ENCODE data around the gene MTX3.

Gene MTX3

GRCh38 chr5:79931866-79932265 lies 59.2 kb downstream of the MTX3 start:
- TF ChIP-seq YY1 (IDR thresholded peaks at IDR 0.05; ENCODE audit: low read depth) (no peak), RAD21 (IDR thresholded peaks at IDR 0.05; ENCODE audit: low read depth) (no peak), CEBPB (IDR thresholded peaks at IDR 0.05) (no peak), NFIC (IDR thresholded peaks at IDR 0.05) (no peak), TEAD4 (IDR thresholded peaks at IDR 0.05) (no peak), FOXM1 (IDR thresholded peaks at IDR 0.05; ENCODE audit: borderline replicate concordance, low read depth) (no peak), ZBTB7A (IDR thresholded peaks at IDR 0.05; ENCODE audit: low read depth) (no peak), USF1 (IDR thresholded peaks at IDR 0.05) (no peak), EGR1 (IDR thresholded peaks at IDR 0.05) (no peak)
- TF ChIP-seq, protein P1, sequence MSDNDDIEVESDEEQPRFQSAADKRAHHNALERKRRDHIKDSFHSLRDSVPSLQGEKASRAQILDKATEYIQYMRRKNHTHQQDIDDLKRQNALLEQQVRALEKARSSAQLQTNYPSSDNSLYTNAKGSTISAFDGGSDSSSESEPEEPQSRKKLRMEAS (IDR thresholded peaks at IDR 0.05) = no peak

DNA sequence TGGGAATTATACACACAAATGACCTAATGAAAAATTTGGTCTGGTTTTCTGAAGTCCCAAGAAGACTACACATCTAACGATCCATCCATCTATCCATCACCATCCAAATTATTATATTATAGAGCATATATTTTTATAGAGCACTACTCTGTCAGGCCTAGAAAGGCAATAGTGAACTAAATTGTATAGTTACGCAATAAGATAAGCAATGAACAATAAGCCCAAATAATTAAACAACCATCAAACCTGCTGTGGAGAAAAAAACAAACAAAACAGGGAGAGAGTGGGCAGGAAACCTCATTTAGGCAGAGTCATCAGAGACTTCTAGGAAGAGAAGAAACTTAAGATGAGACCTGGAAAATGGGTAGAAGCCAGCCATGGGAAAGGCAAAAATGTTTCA lies 59.7 kb downstream of the MTX3 start:
- TF ChIP-seq NFIC (IDR thresholded peaks at IDR 0.05) = no peak
- TF ChIP-seq, protein P2, sequence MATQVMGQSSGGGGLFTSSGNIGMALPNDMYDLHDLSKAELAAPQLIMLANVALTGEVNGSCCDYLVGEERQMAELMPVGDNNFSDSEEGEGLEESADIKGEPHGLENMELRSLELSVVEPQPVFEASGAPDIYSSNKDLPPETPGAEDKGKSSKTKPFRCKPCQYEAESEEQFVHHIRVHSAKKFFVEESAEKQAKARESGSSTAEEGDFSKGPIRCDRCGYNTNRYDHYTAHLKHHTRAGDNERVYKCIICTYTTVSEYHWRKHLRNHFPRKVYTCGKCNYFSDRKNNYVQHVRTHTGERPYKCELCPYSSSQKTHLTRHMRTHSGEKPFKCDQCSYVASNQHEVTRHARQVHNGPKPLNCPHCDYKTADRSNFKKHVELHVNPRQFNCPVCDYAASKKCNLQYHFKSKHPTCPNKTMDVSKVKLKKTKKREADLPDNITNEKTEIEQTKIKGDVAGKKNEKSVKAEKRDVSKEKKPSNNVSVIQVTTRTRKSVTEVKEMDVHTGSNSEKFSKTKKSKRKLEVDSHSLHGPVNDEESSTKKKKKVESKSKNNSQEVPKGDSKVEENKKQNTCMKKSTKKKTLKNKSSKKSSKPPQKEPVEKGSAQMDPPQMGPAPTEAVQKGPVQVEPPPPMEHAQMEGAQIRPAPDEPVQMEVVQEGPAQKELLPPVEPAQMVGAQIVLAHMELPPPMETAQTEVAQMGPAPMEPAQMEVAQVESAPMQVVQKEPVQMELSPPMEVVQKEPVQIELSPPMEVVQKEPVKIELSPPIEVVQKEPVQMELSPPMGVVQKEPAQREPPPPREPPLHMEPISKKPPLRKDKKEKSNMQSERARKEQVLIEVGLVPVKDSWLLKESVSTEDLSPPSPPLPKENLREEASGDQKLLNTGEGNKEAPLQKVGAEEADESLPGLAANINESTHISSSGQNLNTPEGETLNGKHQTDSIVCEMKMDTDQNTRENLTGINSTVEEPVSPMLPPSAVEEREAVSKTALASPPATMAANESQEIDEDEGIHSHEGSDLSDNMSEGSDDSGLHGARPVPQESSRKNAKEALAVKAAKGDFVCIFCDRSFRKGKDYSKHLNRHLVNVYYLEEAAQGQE (IDR thresholded peaks at IDR 0.05; ENCODE audit: low read depth) = no peak
- TF ChIP-seq CREB1 (IDR thresholded peaks at IDR 0.05; ENCODE audit: low read depth) = no peak
- TF ChIP-seq RAD21 (IDR thresholded peaks at IDR 0.05; ENCODE audit: low read depth) = no peak
- TF ChIP-seq YY1 (IDR thresholded peaks at IDR 0.05; ENCODE audit: low read depth) = no peak
- no peak for TF ChIP-seq USF1 (IDR thresholded peaks at IDR 0.05)

- no peak for TF ChIP-seq ZBTB7A (IDR thresholded peaks at IDR 0.05; ENCODE audit: low read depth)
- TF ChIP-seq CEBPB (IDR thresholded peaks at IDR 0.05) = no peak
- no peak for TF ChIP-seq TAF1 (IDR thresholded peaks at IDR 0.05; ENCODE audit: low read depth)
- no peak for TF ChIP-seq FOXM1 (IDR thresholded peaks at IDR 0.05; ENCODE audit: borderline replicate concordance, low read depth)
- TF ChIP-seq YY1 (IDR thresholded peaks at IDR 0.05; ENCODE audit: low read depth) = no peak
- TF ChIP-seq CREB1 (IDR thresholded peaks at IDR 0.05; ENCODE audit: low read depth) = no peak
- TF ChIP-seq USF1 (IDR thresholded peaks at IDR 0.05) = no peak
- TF ChIP-seq TEAD4 (IDR thresholded peaks at IDR 0.05) = no peak
- no peak for TF ChIP-seq TCF12 (IDR thresholded peaks at IDR 0.05; ENCODE audit: low read depth)
- no peak for TF ChIP-seq NFIC (IDR thresholded peaks at IDR 0.05)
- TF ChIP-seq EGR1 (IDR thresholded peaks at IDR 0.05) = no peak
- TF ChIP-seq, protein P2 (IDR thresholded peaks at IDR 0.05; ENCODE audit: low read depth) = no peak
- no peak for TF ChIP-seq RAD21 (IDR thresholded peaks at IDR 0.05; ENCODE audit: low read depth)
Measured at GRCh38 chr5:79929095-79929494, 62.0 kb downstream of the MTX3 start.

Measured in Ishikawa (cell line).